ENCODE data around the gene GSS.
"Not testable (repeated sequence)": the region's sequence is repeated elsewhere in the genome, so short reads cannot be mapped to it uniquely, and the experiment has no call there.

GSS gene

GRCh38 chr20:34943808-34944567 is 11.6 kb downstream of the GSS start:
- no peak for DNase-seq

- no peak for DNase-seq
Measured at GRCh38 chr20:34942301-34942700, 13.3 kb downstream of the GSS start.

- DNase-seq = no peak
Measured at GRCh38 chr20:34941226-34941625, 14.4 kb downstream of the GSS start.

GRCh38 chr20:34940081-34940481 is 15.5 kb downstream of the GSS start:
- DNase-seq = no peak

GRCh38 chr20:34938466-34939163 is 17.0 kb downstream of the GSS start:
- peak; percentile 78 to 91 for DNase-seq

- no peak for DNase-seq
Measured at GRCh38 chr20:34931771-34932170, 23.8 kb downstream of the GSS start.

- no peak for DNase-seq
Measured at GRCh38 chr20:34928411-34928810, 27.2 kb downstream of the GSS start.

- no peak for DNase-seq
Measured at GRCh38 chr20:34927736-34928135, 27.9 kb downstream of the GSS start.

- no peak for DNase-seq
Measured at GRCh38 chr20:34926581-34926980, 29.0 kb downstream of the GSS start.

- no peak for DNase-seq
Measured at GRCh38 chr20:34925981-34926380, 29.6 kb downstream of the GSS start.

GRCh38 chr20:34925341-34925740 is 30.3 kb downstream of the GSS start:
- no peak for DNase-seq

GRCh38 chr20:34923414-34923813 is 32.2 kb downstream of the GSS start:
- DNase-seq = no peak

GRCh38 chr20:34922654-34923381 is 32.8 kb downstream of the GSS start:
- DNase-seq = peak in 1 of 2 experiments; percentile 12

GRCh38 chr20:34921436-34921835 is 34.2 kb downstream of the GSS start:
- DNase-seq = no peak

GRCh38 chr20:34920055-34920454 is 35.6 kb downstream of the GSS start:
- no peak for DNase-seq

GRCh38 chr20:34916774-34917354 is 38.7 kb downstream of the GSS start:
- DNase-seq = no peak

- no peak for DNase-seq
Measured at GRCh38 chr20:34915749-34916455, 39.7 kb downstream of the GSS start.

GRCh38 chr20:34915131-34915530 is 40.5 kb downstream of the GSS start:
- DNase-seq = no peak

- peak; percentile 24 to 82 for DNase-seq
Measured at GRCh38 chr20:34907616-34908469, 47.8 kb downstream of the GSS start.

- DNase-seq = no peak
Measured at GRCh38 chr20:34904202-34904621, 51.4 kb downstream of the GSS start.

GRCh38 chr20:34898731-34899130 is 56.9 kb downstream of the GSS start:
- not testable (repeated sequence) for DNase-seq

- DNase-seq = not testable (repeated sequence)
Measured at GRCh38 chr20:34898129-34898528, 57.5 kb downstream of the GSS start.

Data from NCI-H446 (cell line).